ENCODE data around the gene STBD1.
A peak's percentile ranks its signal among the peaks of the same experiment; 100 is the strongest.

GRCh38 chr4:76341063-76341462 is 34.5 kb downstream of the STBD1 start:
- TF ChIP-seq CSDC2 (CRISPR knock-in tag; IDR thresholded peaks at IDR 0.05) (no peak), POU6F1 (CRISPR knock-in tag; IDR thresholded peaks at IDR 0.05; ENCODE audit: borderline replicate concordance, low read depth) (no peak), ZFP3 (CRISPR knock-in tag; IDR thresholded peaks at IDR 0.05) (no peak), TOX (CRISPR knock-in tag; IDR thresholded peaks at IDR 0.05; ENCODE audit: borderline replicate concordance) (no peak), PATZ1 (CRISPR knock-in tag; IDR thresholded peaks at IDR 0.05; ENCODE audit: borderline replicate concordance) (no peak), GLIS3 (CRISPR knock-in tag; IDR thresholded peaks at IDR 0.05) (no peak), ZC3H10 (CRISPR knock-in tag; IDR thresholded peaks at IDR 0.05) (no peak), CREB5 (CRISPR knock-in tag; IDR thresholded peaks at IDR 0.05; ENCODE audit: low read depth) (peak; percentile 60; the same call in 1 of the 2 replicates), ISL1 (CRISPR knock-in tag; IDR thresholded peaks at IDR 0.05) (peak; percentile 80), ZFP30 (CRISPR knock-in tag; IDR thresholded peaks at IDR 0.05) (no peak), TCF4 (CRISPR knock-in tag; IDR thresholded peaks at IDR 0.05; ENCODE audit: borderline replicate concordance) (no peak), ZNF8 (CRISPR knock-in tag; IDR thresholded peaks at IDR 0.05) (no peak), CSRNP3 (CRISPR knock-in tag; IDR thresholded peaks at IDR 0.05) (no peak)

All from SK-N-SH treated with all-trans-retinoic acid at 6 μM for 48 hours (cell line).